H1 (cell line): ENCODE data around the gene CMYA5. TPM values are rescaled to one million over a fixed set of nuclear protein-coding genes. Genes with fewer than 3 reads are reported as not detected.

Source experiments
- CBX8 ChIP-seq: fragments of 300-800, 300-1000 bp; sonication (generic); IDR thresholded peaks from 2 replicates; pipeline ENCODE4 v1.7.1; 2016; ENCODE audit warnings: low read depth, low read length, borderline replicate concordance
- CREB1 ChIP-seq: IDR thresholded peaks from 2 replicates; pipeline ENCODE4 v1.6.1; 2012; ENCODE audit warnings: inconsistent platforms
- GTF2F1 ChIP-seq: IDR thresholded peaks from 2 replicates; pipeline ENCODE4 v1.6.1; 2012; ENCODE audit warnings: low read depth, low read length, improper control_type of control experiment, borderline replicate concordance
- POLR2AphosphoS5 ChIP-seq: IDR thresholded peaks from 2 replicates; pipeline ENCODE4 v1.6.1; 2011; ENCODE audit warnings: low read depth, low read length
- SRF ChIP-seq: IDR thresholded peaks from 2 replicates; pipeline ENCODE4 v1.6.1; 2011; ENCODE audit warnings: mild to moderate bottlenecking, low read depth, low read length, moderate library complexity
- polyA plus RNA-seq, 7 experiments: library from polyadenylated mRNA; depleted of rRNA in 3 of 7; stranded (reverse) in 5 of 7; unstranded in 2 of 7; fragments of >200 nt in 5 of 7; fragments of 200-250 nt in 2 of 7; gene quantifications; 1 replicate in 5 of 7; 2 replicates in 1 of 7; 4 replicates in 1 of 7; pipeline versions ENCODE4 v1.2.1 to v1.2.3, GENCODE V29; 2011 to 2013; ENCODE audit warnings: missing spikeins in 2 of 7, mixed read lengths in 2 of 7
- total RNA-seq: library from RNA; stranded (reverse); fragmentation: NEBNext Ultra II Directional; extraction: Animal tissue kit (Norgen Biotek cat#: 25700); gene quantifications from 2 replicates; pipeline ENCODE4 v1.2.1, GENCODE V29; 2021
- TF ChIP-seq, protein P1 (sequence below): IDR thresholded peaks from 2 replicates; pipeline ENCODE4 v1.6.1; 2011; ENCODE audit warnings: low read depth, mild to moderate bottlenecking, low read length; ENCODE audit not compliant: insufficient read depth

The CMYA5 gene
- total and polyA plus RNA-seq, 2 of the 8 experiments (the other 6 are each of a cell fraction or from before 2014, with no cell fraction given): 0.88 to 0.95 TPM

DNA sequence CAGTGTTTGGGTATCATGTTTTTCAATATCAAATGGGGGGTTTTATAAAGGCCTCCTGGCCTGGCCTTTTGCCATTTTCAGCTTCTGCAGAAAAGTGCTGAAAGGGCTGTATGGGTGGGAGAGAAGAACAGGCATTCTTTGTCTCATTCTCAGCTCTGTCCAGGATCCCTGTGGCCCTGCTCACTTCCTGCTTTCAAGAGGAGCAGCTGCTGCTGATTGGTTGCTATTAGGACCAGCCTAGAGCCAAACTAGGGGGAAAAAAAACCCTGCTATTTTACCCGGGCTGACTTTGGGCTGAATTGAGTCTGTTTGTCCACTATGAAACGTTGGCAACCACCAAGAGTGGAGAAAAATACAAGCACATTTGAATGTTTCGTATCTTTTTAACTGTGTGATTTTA, 117.1 kb downstream of the CMYA5 start (continued):
- TF ChIP-seq, protein P1, sequence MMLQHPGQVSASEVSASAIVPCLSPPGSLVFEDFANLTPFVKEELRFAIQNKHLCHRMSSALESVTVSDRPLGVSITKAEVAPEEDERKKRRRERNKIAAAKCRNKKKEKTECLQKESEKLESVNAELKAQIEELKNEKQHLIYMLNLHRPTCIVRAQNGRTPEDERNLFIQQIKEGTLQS: no peak
- no peak for TF ChIP-seq SRF
- no peak for TF ChIP-seq CREB1
- TF ChIP-seq GTF2F1: no peak
- TF ChIP-seq POLR2AphosphoS5: no peak
- no peak for TF ChIP-seq CBX8
